NCI-H1930 (cell line): ENCODE results near the gene RASGRP2.

Experiments used
- DNase-seq, 2 experiments: peaks; one replicate each; lab custom pipeline; 2025; lab: John Stamatoyannopoulos, UW

The RASGRP2 gene

GRCh38 chr11:64743591-64744543 is at the start of gene RASGRP2:
TSS of gene RASGRP2 (minus strand) at chr11:64744142. CDS start at chr11:64742866, 1,276 bp downstream.
- DNase-seq = peak; percentile 29 to 60

DNA sequence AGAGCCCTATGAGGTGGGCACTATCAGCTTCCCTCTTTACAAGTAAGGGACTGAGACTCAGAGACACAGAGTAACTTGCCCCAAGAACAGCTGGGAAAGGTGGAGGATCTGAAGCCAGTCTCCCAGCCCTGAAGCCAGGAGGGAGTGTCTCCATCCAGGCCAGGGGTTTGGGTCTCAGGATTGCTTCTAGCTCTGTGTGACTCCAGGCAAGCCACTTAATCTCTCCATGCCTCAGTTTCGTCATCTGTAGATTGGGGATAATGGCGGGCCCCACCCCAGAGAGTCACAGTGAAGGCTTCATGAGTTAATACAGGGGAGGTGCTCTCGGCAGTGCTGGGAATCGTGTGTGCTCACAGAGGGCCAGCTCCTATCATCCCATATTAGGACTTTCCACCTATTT is 48.5 kb upstream of the RASGRP2 start:
- no peak for DNase-seq

GRCh38 chr11:64791781-64792291 is 47.9 kb upstream of the RASGRP2 start:
- DNase-seq = no peak

DNA sequence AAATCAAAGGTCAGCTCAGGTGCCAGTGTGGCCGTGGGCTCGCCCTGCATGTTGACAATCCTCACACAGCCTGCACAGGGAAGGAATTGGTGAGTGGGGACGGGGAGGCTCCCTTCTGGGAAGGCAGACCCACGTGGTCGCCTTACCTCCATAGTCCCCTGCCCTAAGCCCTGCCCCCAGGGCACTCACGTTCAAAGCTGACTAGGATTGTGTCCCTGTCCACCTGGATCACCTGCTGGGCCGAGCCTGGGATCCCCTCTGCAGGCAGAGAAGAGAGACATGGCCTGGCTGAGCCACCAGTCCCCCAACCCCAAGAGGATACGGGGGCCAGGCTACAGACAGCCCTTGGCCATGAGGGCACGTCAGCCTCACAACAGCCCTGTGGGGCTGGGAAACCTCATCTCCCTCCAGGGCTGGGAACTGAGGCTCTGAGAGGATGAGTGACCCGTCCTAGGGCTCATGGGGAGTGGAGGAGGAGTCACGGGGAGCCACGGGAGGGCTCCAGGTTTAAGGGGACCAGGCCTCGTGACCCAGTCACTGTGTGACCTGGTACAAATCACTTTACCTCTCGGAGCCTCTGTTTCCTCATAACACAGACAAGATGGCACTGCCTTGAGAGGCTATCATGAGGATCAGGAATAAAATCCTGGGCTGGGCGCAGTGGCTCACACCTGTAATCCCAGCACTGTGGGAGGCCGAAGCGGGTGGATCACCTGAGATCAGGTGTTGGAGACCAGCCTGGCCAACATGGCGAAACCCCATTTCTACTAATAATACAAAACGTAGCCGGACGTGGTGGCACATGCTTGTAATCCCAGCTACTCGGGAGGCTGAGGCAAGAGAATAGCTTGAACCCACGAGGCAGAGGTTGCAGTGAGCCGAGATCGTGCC is 46.5 kb upstream of the RASGRP2 start:
- DNase-seq = no peak

DNA sequence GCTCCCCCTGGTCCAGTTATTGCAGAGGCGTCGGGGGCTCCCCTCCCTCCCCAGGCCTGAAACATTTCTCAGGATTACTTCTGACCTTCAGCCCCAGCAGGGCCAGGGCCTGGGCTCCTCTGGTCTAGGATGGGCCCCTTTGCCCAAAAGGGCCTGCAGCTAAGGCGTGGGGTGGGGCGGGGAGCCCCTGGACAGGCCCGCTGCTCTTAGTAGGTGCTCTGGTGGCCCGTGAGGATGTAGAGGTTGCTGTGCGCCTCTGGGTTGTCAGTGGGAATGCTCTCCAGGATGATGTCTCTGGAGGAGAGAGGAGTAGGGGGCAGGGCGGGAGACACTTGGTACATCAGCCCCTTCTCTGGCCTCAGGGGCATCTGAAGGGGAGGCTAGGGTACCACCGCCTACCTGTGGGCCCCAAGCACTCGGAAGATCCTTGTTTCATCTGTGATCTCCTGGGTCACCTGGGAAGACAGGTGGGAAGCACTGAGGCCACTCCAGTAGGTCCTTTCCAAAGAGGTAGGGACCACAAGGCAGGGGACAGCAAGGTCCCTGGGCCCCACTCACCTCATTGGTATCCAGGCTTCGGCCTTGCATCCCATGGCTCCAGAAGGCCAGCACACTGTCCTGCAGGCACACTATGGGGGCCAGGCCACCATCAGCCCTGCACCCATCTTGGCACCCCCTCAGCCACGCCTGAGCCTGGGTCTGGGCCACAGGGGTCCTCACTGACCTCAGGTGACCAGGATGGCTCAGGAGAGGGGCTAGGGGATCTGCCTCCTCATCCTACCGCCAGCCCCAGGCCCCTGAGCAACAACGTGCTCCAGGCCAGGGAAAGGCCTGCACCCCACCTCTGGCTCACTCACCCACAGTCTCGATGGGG is 45.6 kb upstream of the RASGRP2 start:
- no peak for DNase-seq

- DNase-seq = no peak
Observed at GRCh38 chr11:64788321-64789215, 44.6 kb upstream of the RASGRP2 start.

- DNase-seq = peak in 1 of 2 experiments; percentile 21
Observed at GRCh38 chr11:64787526-64788320, 43.8 kb upstream of the RASGRP2 start.

DNA sequence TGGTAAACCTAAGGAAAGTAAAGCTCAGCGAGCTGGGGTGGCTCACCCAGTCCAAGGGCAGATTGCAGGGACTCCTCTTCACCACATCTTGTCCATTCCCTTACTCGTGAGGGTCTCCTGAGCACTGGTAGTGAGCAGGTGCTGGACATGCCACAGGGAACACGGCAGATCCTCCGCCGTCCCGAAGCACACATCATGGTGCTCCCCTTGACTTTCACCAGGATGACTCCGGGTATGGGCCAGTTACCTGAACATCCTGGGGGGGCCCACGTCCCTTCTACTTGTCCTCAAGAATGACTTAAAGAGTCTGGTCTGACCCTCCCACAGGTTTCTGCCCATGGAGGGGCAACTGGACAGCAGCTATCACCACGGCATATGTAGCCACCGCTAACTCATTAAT is 42.4 kb upstream of the RASGRP2 start:
- DNase-seq = no peak

GRCh38 chr11:64784813-64785581 is 41.1 kb upstream of the RASGRP2 start:
- DNase-seq = no peak

DNA sequence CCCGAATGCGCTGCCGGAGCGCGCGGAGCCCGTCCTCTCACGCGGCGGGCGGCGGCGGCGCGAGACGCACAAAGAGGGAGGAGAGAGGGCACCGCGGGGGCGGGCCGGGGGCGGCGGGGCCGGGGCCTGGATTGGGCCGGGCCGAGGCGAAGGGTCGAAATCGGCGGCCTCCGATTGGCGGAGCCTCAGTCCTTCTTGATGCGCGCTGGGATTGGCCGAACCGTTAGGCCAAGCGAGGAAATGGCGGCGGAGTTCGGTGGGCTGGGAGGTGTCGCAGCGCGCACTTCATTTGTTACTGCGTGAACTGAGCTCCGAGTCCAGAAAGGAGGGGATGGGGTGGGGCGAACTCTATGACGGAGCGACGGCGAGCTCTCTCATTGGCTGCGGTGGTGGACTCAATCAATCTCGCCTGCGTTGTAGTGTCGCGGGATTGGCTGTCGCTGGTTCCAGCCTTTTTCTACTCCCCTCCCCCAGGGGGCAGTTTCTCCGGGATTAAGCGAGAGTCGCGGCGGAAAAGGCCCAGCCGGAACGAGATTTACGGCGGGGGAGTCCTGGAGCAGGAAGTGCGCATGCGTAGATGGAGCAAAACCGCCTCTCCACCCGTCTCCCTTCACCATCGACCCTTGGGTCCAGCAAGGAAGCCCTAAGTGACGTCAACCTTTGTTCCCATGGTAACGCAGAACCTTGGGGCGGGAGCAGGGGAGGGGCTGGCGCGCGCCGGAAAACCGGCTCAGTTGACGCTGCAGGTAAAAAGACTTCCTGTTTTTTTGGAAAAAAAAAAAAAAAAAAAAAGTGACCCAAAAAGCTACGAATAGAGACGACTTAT is 34.7 kb upstream of the RASGRP2 start, which contains the start of gene SF1:
SF1 (minus strand) TSS at position 70 of the 826 bp plus-strand sequence. CDS start 150 bp downstream, outside the sequence.
- DNase-seq = peak; percentile 100

GRCh38 chr11:64778223-64778472 is 34.2 kb upstream of the RASGRP2 start:
- no peak for DNase-seq

GRCh38 chr11:64777449-64778222 is 33.7 kb upstream of the RASGRP2 start:
- DNase-seq = peak; percentile 76 to 85

DNA sequence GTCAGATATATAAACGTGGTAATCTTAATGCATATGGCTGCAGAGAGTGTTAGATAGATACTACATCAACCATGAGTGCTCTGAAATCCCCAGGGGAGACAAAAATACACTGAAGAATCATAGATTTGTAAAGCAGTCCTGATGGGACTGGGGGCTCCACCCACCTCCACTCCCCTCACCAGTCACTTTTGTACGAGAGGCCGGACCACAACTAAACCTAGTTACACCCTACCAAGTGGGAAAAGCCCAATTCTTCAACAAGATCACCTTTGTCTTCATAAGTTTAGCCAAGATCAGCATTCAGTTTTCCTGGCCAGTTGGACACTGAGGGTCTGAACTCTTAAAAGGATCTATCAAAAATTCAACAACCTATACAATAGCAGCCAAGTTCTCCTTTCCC is 32.9 kb upstream of the RASGRP2 start:
- no peak for DNase-seq

DNA sequence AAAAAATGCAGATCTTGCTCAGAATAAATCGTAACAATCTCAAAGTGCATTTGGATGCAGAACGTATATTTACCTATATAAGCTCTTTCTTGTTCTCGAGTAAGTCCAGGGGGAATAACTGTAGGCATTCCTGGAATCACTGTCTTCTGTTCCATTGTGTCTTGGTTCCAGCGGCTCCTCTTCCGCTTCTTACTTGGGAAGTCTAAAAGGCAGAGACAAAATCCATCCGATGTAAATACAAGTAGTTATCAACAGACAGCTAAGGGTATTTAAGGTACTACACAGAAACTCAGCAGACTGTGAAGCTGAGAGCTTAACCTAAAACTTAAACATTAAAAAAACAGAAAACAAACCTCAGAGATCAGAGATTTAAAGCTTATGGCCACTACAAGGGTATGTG is 32.5 kb upstream of the RASGRP2 start:
- DNase-seq = no peak

- DNase-seq = no peak
Observed at GRCh38 chr11:64774144-64774543, 30.2 kb upstream of the RASGRP2 start.

DNA sequence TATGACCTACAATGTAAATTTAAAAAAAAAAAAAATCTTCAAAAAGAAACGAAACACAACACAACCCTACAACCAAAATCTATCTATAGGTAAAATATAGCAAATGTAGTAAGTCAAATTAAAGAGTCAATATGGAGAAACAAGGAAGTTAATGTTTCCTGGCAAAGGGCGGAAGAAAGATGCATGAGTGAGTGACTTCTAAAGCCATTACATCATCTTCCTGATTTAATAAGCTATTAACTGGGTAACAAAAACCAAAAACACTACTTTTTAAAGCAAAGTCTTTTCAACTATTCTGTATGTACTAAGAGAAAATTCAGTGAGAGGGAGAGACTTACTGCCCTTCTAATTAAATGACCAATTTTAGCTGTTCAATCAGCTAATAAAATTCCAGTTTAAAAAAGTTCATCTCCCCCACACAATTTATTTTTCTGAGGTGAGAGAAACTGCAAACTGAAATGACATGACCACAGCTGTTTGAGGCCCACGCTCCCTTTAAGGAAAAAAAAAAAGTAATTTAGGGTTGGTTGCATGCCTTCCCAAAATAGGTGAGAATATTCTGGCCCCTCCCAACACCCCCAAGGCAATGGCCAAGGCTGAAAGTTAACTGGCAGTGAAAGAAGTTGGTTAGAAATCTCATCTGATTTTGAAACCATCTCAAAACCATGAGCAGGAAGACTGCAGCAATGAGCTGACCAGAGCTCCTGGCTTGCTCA is 28.5 kb upstream of the RASGRP2 start:
- DNase-seq = no peak

GRCh38 chr11:64771861-64772260 is 27.9 kb upstream of the RASGRP2 start:
- DNase-seq = no peak
